Suprapubic skin (tissue), 3 donors: ENCODE measurements around the gene CPA5.

Source experiments
- CTCF ChIP-seq, 2 donors: fragments of 200-600 bp in 1 of 2; fragments of 450-650 bp in 1 of 2; sonication (generic) in 1 of 2; IDR thresholded peaks; one replicate each; pipeline ENCODE4 v1.5.1; 2016 to 2019; ENCODE audit warnings: antibody characterized with exemption in 2 of 2, mild to moderate bottlenecking in 1 of 2, moderate library complexity in 1 of 2
- POLR2A ChIP-seq, 2 donors: fragments of 450-650 bp; IDR thresholded peaks; one replicate each; pipeline ENCODE4 v1.6.1; 2017; ENCODE audit warnings: antibody characterized with exemption in 2 of 2, mild to moderate bottlenecking in 2 of 2, moderate library complexity in 2 of 2

- no peak for TF ChIP-seq CTCF (IDR thresholded peaks at IDR 0.05)
- TF ChIP-seq POLR2A (IDR thresholded peaks at IDR 0.05) = no peak
Measured at GRCh38 chr7:130384371-130384801, 39.8 kb downstream of the CPA5 start.
